ENCODE data around the gene PPP1R3G.

PPP1R3G gene

DNA sequence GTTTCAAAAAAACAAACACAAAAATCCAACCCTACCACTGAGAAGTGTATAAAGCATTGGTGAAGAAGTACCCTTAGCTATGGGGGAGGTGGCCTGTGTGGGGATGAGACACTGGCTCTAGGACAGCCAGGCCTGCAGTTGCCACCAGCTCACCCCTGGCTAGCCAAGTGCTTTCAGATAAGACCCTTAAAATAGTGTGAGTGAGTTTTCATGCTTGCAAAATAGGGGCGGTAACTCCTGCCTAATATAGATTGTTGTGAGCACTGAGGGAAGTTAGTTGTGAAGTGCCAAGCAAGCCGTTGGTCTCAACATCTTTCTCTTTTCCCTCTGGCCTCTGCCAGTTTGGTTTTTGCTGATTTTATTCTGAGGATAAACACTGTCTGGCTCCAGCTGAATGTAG lies 11.3 kb downstream of the PPP1R3G start:
- H3K4me3 ChIP-seq (ENCODE audit: control insufficient read depth, low read depth, low read length): no peak overlapping the region
- DNase-seq (ENCODE audit: low read depth): no peak
- TF ChIP-seq, protein P1, sequence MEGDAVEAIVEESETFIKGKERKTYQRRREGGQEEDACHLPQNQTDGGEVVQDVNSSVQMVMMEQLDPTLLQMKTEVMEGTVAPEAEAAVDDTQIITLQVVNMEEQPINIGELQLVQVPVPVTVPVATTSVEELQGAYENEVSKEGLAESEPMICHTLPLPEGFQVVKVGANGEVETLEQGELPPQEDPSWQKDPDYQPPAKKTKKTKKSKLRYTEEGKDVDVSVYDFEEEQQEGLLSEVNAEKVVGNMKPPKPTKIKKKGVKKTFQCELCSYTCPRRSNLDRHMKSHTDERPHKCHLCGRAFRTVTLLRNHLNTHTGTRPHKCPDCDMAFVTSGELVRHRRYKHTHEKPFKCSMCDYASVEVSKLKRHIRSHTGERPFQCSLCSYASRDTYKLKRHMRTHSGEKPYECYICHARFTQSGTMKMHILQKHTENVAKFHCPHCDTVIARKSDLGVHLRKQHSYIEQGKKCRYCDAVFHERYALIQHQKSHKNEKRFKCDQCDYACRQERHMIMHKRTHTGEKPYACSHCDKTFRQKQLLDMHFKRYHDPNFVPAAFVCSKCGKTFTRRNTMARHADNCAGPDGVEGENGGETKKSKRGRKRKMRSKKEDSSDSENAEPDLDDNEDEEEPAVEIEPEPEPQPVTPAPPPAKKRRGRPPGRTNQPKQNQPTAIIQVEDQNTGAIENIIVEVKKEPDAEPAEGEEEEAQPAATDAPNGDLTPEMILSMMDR (IDR thresholded peaks at IDR 0.05; ENCODE audit: control insufficient read depth, insufficient read depth, low read depth, low read length, missing control alignments): no peak

DNA sequence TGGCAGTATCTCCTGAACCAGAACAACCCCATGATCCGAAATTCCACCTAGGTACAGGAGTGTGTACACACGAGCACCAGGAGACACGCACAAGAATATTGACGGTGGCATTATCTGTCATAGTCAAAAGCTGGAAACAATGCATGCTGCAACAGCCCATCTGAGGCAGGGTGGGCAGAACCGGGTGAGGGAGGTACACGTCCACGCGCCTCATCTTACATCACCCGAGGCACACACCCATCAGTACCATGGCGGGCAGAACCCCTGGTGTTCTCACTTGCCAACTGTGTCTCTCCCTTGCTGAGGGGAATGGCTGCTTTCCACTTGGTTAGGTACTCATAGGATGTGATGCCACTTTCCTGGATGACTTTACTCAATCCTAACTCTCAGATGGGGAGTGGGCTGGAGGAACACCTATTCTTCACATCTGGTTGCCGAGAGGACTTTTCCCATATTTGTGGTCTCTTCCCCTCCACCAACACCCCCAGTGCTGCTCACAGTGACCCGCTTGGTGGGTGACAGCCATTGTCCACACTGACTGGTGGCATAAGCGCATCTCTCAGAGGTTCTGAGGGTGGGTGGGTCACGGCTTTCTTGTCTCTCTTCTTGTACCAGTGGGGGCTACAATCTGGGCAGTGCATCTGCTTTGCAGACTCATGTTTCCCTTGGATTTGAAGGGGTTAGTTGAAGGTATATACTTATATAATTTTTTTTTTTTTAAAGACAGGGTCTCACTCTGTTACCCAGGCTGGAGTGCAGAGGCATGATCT lies 13.5 kb downstream of the PPP1R3G start:
- H3K4me3 ChIP-seq (ENCODE audit: control insufficient read depth, low read depth, low read length): no peak overlapping the region
- DNase-seq (ENCODE audit: low read depth): no peak
- TF ChIP-seq, protein P1 (IDR thresholded peaks at IDR 0.05; ENCODE audit: control insufficient read depth, insufficient read depth, low read depth, low read length, missing control alignments): no peak

DNA sequence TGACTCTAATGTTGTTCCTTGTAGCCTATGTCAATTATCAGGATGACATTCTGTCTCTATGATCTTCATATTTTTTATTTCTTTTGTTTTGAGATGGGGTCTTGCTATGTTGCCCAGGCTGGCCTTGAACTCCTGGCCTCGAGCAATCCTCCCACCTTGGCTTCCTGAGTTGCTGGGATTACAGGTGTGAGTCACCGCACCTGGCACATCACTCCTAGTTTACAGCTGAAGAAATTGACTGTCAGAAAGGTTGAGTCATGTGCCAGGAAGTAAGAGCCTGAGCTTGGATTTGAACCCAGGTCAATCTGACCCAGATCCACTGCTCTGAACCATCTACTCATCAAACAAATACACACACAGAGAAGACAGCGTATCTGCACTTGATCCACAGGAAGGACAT lies 14.4 kb downstream of the PPP1R3G start:
- TF ChIP-seq, protein P1 (IDR thresholded peaks at IDR 0.05; ENCODE audit: control insufficient read depth, insufficient read depth, low read depth, low read length, missing control alignments): no peak
- no peak overlapping the region for H3K4me3 ChIP-seq (ENCODE audit: control insufficient read depth, low read depth, low read length)
- no peak for DNase-seq (ENCODE audit: low read depth)

DNA sequence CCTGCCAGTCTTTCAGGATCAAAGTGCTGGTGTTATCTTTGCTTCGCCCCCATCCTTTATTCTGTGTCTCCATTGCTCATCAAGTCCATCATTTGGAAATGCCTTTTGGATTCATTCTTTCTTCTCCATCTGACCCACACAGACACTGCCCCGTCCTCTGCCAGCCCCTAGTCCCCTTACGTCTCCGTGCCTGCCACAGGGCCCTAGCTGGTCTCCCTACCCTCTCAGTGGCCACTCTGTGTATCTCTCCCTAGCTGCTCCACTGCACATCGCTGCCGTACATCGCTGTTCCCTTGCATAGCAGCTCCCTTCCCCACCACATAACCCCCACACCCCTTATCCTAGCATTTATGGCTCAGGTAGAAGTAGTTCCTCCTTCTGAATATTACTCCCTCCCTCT lies 15.7 kb downstream of the PPP1R3G start:
- DNase-seq (ENCODE audit: low read depth): no peak
- TF ChIP-seq, protein P1 (IDR thresholded peaks at IDR 0.05; ENCODE audit: control insufficient read depth, insufficient read depth, low read depth, low read length, missing control alignments): no peak
- H3K4me3 ChIP-seq (ENCODE audit: control insufficient read depth, low read depth, low read length): no peak overlapping the region

DNA sequence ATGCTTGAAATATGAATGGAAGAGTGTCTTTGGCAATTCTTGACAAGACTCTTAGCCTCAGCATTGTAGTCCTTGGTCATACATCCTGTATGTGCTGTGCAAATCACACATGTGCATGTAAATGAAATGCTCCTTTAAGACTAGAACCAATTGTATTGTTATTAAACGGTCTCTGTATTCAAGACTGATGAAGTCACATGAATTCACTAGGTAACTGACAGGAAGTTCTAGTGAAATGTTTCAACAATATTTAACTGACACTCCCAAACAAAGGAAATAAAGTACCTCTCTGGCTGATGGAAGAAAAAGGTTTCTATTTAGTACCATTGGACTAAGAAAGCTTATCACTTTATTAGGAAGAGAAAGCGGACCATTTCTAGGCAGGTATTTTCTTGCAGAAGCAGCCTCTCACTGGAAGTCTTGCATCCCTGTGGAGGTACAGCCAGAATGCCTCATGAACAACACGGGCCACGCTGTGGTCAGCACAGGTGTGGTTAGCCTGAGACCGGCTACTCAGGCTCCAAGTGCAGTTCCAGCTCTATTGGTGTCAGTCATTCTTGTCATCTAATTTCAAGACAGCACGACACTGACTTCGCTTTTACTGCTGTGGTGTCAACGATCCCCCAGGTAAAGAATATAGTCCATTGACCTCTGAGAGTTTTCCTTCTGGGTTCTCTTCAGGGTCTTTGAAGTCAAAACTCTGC lies 17.3 kb downstream of the PPP1R3G start:
- TF ChIP-seq, protein P1 (IDR thresholded peaks at IDR 0.05; ENCODE audit: control insufficient read depth, insufficient read depth, low read depth, low read length, missing control alignments): no peak
- DNase-seq (ENCODE audit: low read depth): no peak
- H3K4me3 ChIP-seq (ENCODE audit: control insufficient read depth, low read depth, low read length): no peak overlapping the region

DNA sequence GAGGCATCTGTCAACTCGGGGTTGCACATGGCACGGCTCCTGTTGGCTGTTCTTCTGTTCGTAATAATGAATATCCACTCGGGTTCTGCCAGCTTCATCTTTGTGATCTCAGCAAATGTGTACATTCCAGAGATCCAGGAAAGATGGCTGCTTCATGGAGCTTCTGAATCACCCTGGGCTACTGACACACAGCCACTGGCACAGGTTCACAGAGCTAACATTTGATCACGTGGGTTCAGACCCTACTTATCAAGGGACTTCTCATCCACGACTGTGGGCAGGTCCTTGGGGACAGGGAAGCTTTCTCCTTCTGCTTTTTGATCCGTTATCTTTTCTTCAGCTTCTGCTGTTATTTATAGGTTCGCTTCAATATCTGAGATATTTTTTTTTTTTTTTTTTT lies 18.1 kb downstream of the PPP1R3G start:
- TF ChIP-seq, protein P1 (IDR thresholded peaks at IDR 0.05; ENCODE audit: control insufficient read depth, insufficient read depth, low read depth, low read length, missing control alignments): no peak
- no peak for DNase-seq (ENCODE audit: low read depth)
- no peak overlapping the region for H3K4me3 ChIP-seq (ENCODE audit: control insufficient read depth, low read depth, low read length)
